ENCODE results near the gene FAU. TPM values are rescaled to one million over a fixed set of nuclear protein-coding genes. Genes with fewer than 3 reads are reported as not detected.

Gene FAU
- total and polyA plus RNA-seq, 2 of the 13 experiments (the other 11 are each of a cell fraction or from before 2014, with no cell fraction given) = 374 to 869 TPM

DNA sequence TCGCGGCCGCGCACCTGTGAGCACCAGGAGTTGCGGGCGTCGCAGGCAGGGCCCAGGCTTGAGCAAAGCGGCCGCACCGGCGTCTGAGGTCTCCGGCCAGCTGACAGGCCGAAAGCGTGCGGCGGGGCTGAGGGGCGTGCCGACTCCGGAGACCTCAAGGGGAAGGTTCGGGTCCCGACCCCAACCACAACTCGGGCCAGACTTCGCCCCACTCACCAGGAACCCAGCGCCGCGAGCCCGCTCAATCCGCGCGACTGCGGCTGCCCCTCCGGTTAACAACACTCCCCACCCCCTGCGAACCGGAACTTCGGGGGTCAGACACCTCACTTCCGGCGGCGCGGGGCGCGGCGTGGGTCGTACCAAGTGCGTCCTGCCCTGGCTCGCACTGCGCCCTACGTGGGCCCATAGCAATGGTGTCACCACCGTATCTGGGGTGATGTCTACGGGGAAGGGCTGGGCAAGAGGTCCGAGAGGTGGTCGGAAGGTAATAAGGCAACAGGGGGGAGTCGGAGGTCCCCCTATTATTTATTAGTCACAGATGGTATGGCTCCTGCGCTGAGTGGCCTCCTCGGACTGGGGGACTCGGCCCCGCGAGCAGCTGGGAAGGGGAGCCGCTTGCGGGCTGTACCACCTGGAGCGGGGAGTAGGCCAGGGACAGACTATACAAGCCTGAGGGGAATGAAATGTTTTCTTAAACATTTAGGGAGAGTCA is 12.5 kb upstream of the FAU start, which contains the start of gene SYVN1 (continued):
- TF ChIP-seq FOXM1 (CRISPR knock-in tag; IDR thresholded peaks at IDR 0.05) (no peak), ZFP36L1 (CRISPR knock-in tag; IDR thresholded peaks at IDR 0.05) (no peak), CCAR2 (optimal IDR thresholded peaks at IDR 0.05; ENCODE audit: low read depth, low read length) (no peak), HNRNPUL1 (IDR thresholded peaks at IDR 0.05; ENCODE audit: low read depth, low read length) (no peak), MTA1 (CRISPR knock-in tag; IDR thresholded peaks at IDR 0.05; ENCODE audit: borderline replicate concordance) (no peak), ZNF12 (CRISPR knock-in tag; IDR thresholded peaks at IDR 0.05) (no peak), HOXA3 (CRISPR knock-in tag; IDR thresholded peaks at IDR 0.05) (peak; percentile 89), ZNF431 (CRISPR knock-in tag; IDR thresholded peaks at IDR 0.05; ENCODE audit: borderline replicate concordance, low read depth) (0 out of 2 replicates have a peak, but pooled peaks have one; percentile 20), ERF (CRISPR knock-in tag; IDR thresholded peaks at IDR 0.05) (peak; percentile 85), SIN3A (IDR thresholded peaks at IDR 0.05; ENCODE audit: borderline replicate concordance, low read depth, low read length) (peak; percentile 78; the same call in 1 of the 2 replicates), TRIM24 (CRISPR knock-in tag; IDR thresholded peaks at IDR 0.05) (no peak), ZNF282 (IDR thresholded peaks at IDR 0.05; ENCODE audit: partially characterized antibody) (no peak), TFDP1 (CRISPR knock-in tag; IDR thresholded peaks at IDR 0.05; ENCODE audit: borderline replicate concordance) (peak; percentile 46; the same call in 1 of the 2 replicates), ZNF878 (CRISPR knock-in tag; IDR thresholded peaks at IDR 0.05) (0 out of 2 replicates have a peak, but pooled peaks have one; percentile 34), KLF12 (CRISPR knock-in tag; IDR thresholded peaks at IDR 0.05; ENCODE audit: borderline replicate concordance) (no peak; the same call in 1 of the 2 replicates), SSRP1 (CRISPR knock-in tag; IDR thresholded peaks at IDR 0.05) (0 out of 2 replicates have a peak, but pooled peaks have one; percentile 30), NFIC (IDR thresholded peaks at IDR 0.05; ENCODE audit: low read length) (peak; percentile 23; the same call in 1 of the 2 replicates), ZBTB2 (CRISPR knock-in tag; IDR thresholded peaks at IDR 0.05; ENCODE audit: low read depth) (peak; percentile 90), ZNF432 (CRISPR knock-in tag; IDR thresholded peaks at IDR 0.05; ENCODE audit: borderline replicate concordance) (no peak), SNAPC5 (CRISPR knock-in tag; IDR thresholded peaks at IDR 0.05; ENCODE audit: borderline replicate concordance) (no peak), ZNF709 (CRISPR knock-in tag; IDR thresholded peaks at IDR 0.05) (no peak; the same call in none of the 2 replicates)
- TF ChIP-seq, protein P1, sequence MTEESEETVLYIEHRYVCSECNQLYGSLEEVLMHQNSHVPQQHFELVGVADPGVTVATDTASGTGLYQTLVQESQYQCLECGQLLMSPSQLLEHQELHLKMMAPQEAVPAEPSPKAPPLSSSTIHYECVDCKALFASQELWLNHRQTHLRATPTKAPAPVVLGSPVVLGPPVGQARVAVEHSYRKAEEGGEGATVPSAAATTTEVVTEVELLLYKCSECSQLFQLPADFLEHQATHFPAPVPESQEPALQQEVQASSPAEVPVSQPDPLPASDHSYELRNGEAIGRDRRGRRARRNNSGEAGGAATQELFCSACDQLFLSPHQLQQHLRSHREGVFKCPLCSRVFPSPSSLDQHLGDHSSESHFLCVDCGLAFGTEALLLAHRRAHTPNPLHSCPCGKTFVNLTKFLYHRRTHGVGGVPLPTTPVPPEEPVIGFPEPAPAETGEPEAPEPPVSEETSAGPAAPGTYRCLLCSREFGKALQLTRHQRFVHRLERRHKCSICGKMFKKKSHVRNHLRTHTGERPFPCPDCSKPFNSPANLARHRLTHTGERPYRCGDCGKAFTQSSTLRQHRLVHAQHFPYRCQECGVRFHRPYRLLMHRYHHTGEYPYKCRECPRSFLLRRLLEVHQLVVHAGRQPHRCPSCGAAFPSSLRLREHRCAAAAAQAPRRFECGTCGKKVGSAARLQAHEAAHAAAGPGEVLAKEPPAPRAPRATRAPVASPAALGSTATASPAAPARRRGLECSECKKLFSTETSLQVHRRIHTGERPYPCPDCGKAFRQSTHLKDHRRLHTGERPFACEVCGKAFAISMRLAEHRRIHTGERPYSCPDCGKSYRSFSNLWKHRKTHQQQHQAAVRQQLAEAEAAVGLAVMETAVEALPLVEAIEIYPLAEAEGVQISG (CRISPR knock-in tag; IDR thresholded peaks at IDR 0.05) = peak; percentile 82
- TF ChIP-seq, protein P2, sequence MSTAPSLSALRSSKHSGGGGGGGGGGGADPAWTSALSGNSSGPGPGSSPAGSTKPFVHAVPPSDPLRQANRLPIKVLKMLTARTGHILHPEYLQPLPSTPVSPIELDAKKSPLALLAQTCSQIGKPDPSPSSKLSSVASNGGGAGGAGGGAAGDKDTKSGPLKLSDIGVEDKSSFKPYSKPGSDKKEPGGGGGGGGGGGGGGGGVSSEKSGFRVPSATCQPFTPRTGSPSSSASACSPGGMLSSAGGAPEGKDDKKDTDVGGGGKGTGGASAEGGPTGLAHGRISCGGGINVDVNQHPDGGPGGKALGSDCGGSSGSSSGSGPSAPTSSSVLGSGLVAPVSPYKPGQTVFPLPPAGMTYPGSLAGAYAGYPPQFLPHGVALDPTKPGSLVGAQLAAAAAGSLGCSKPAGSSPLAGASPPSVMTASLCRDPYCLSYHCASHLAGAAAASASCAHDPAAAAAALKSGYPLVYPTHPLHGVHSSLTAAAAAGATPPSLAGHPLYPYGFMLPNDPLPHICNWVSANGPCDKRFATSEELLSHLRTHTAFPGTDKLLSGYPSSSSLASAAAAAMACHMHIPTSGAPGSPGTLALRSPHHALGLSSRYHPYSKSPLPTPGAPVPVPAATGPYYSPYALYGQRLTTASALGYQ (CRISPR knock-in tag; IDR thresholded peaks at IDR 0.05) = peak; percentile 16; the same call in 1 of the 2 replicates

Measured in HepG2 (cell line).